ENCODE measurements around the gene DUSP9. TPM values are rescaled to one million over a fixed set of nuclear protein-coding genes. Genes with fewer than 3 reads are reported as not detected.

Gene DUSP9
- polyA plus RNA-seq, 1 donor from 2014 or later = 0.94 TPM

DNA sequence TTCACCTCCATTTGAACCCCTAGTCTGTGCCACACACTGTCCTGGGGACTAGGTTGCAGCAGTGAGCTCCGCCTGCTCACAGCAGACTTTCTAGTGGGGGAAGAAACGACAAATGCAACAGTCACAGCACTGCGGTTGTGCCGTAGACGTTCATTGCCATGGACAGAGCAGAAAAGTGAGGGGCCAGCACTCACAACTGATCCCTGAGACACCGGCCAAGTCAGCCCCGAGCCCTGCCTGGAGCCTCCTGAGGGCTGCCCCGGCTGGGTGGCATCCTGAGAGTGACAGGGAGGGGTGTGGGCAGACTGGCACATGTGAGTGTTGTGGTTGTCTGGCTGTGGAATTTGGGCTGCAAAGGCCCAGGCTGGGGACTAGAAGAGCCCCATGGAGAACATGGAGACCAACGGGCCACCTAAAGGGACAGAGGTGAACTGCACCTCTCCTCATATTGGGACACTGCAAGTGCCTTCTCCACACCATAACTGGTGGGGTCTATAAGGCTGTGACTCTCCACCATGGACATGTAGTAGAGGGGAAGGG is 4.6 kb downstream of the DUSP9 start:
- TF ChIP-seq SMC3 (conservative IDR thresholded peaks at IDR 0.05; ENCODE audit: poor library complexity) (no peak), TAF1 (IDR thresholded peaks at IDR 0.05; ENCODE audit: low read depth) (no peak), MXI1 (conservative IDR thresholded peaks at IDR 0.05; ENCODE audit: poor library complexity, severe bottlenecking) (no peak), RAD21 (conservative IDR thresholded peaks at IDR 0.05) (no peak), EP300 (conservative IDR thresholded peaks at IDR 0.05; ENCODE audit: poor library complexity, severe bottlenecking) (no peak), EZH2 (IDR thresholded peaks at IDR 0.05; ENCODE audit: borderline replicate concordance, insufficient read depth, low read length, poor library complexity, severe bottlenecking) (no peak), POLR2AphosphoS5 (IDR thresholded peaks at IDR 0.05) (no peak)
- TF ChIP-seq, protein P1, sequence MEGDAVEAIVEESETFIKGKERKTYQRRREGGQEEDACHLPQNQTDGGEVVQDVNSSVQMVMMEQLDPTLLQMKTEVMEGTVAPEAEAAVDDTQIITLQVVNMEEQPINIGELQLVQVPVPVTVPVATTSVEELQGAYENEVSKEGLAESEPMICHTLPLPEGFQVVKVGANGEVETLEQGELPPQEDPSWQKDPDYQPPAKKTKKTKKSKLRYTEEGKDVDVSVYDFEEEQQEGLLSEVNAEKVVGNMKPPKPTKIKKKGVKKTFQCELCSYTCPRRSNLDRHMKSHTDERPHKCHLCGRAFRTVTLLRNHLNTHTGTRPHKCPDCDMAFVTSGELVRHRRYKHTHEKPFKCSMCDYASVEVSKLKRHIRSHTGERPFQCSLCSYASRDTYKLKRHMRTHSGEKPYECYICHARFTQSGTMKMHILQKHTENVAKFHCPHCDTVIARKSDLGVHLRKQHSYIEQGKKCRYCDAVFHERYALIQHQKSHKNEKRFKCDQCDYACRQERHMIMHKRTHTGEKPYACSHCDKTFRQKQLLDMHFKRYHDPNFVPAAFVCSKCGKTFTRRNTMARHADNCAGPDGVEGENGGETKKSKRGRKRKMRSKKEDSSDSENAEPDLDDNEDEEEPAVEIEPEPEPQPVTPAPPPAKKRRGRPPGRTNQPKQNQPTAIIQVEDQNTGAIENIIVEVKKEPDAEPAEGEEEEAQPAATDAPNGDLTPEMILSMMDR (IDR thresholded peaks at IDR 0.05; ENCODE audit: poor library complexity, severe bottlenecking) = no peak
- TF ChIP-seq, protein P2, sequence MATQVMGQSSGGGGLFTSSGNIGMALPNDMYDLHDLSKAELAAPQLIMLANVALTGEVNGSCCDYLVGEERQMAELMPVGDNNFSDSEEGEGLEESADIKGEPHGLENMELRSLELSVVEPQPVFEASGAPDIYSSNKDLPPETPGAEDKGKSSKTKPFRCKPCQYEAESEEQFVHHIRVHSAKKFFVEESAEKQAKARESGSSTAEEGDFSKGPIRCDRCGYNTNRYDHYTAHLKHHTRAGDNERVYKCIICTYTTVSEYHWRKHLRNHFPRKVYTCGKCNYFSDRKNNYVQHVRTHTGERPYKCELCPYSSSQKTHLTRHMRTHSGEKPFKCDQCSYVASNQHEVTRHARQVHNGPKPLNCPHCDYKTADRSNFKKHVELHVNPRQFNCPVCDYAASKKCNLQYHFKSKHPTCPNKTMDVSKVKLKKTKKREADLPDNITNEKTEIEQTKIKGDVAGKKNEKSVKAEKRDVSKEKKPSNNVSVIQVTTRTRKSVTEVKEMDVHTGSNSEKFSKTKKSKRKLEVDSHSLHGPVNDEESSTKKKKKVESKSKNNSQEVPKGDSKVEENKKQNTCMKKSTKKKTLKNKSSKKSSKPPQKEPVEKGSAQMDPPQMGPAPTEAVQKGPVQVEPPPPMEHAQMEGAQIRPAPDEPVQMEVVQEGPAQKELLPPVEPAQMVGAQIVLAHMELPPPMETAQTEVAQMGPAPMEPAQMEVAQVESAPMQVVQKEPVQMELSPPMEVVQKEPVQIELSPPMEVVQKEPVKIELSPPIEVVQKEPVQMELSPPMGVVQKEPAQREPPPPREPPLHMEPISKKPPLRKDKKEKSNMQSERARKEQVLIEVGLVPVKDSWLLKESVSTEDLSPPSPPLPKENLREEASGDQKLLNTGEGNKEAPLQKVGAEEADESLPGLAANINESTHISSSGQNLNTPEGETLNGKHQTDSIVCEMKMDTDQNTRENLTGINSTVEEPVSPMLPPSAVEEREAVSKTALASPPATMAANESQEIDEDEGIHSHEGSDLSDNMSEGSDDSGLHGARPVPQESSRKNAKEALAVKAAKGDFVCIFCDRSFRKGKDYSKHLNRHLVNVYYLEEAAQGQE (IDR thresholded peaks at IDR 0.05; ENCODE audit: borderline replicate concordance) = no peak
- Histone ChIP-seq H4K20me1 (ENCODE audit: insufficient read depth) (no peaks in the 10 kb centered on the region), H3K79me2 (replicated peaks; ENCODE audit: insufficient read depth, low read length) (no peaks in the 10 kb centered on the region), H3K4me2 (ENCODE audit: low read length) (no peak overlapping the region), H2AFZ (ENCODE audit: low read depth, low read length) (no peak overlapping the region), H3K4me3 (ENCODE audit: low read length) (no peak overlapping the region), H3K9me2 (ENCODE audit: insufficient read depth, low read length) (no peaks in the 10 kb centered on the region), H3K27me3 (ENCODE audit: insufficient read depth, low read depth, low read length) (peaks cover 20% of the 10 kb centered on the region), H3K36me3 (ENCODE audit: insufficient read depth, low read length) (no peaks in the 10 kb centered on the region), H3F3A (ENCODE audit: insufficient read depth, low read length, poor library complexity, severe bottlenecking) (no peaks in the 10 kb centered on the region), H3K27ac (ENCODE audit: low read length) (no peak overlapping the region), H3K9me3 (ENCODE audit: low read length) (no peaks in the 10 kb centered on the region), H3K9ac (ENCODE audit: low read length) (no peak overlapping the region)

DNA sequence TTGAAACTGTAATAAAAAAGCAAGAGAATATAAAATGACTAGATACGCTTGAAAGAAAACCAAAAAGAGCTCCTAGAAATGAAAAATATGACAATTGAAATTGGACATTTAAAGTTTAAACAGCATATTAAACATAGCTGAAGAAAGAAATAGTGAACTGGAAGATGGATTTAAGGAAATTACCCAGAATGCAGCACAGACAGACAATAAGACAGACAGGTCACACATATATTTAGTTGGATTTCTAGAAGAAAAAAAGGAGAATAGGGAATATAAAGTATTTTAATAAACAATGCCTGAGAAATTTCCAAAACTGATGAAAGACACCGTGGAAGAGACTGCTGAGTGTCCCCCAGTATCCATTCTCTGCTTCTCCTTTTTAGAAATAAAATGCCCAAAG is 6.6 kb downstream of the DUSP9 start:
- no peaks in the 10 kb centered on the region for H3K9me2 ChIP-seq (ENCODE audit: insufficient read depth, low read length)
- no peak for TF ChIP-seq MXI1 (conservative IDR thresholded peaks at IDR 0.05; ENCODE audit: poor library complexity, severe bottlenecking)
- no peak for TF ChIP-seq POLR2AphosphoS5 (IDR thresholded peaks at IDR 0.05)
- TF ChIP-seq EZH2 (IDR thresholded peaks at IDR 0.05; ENCODE audit: borderline replicate concordance, insufficient read depth, low read length, poor library complexity, severe bottlenecking) = no peak
- TF ChIP-seq SMC3 (conservative IDR thresholded peaks at IDR 0.05; ENCODE audit: poor library complexity) = no peak
- TF ChIP-seq EP300 (conservative IDR thresholded peaks at IDR 0.05; ENCODE audit: poor library complexity, severe bottlenecking) = no peak
- TF ChIP-seq TAF1 (IDR thresholded peaks at IDR 0.05; ENCODE audit: low read depth) = no peak
- TF ChIP-seq, protein P2 (IDR thresholded peaks at IDR 0.05; ENCODE audit: borderline replicate concordance) = no peak
- TF ChIP-seq RAD21 (conservative IDR thresholded peaks at IDR 0.05) = no peak
- TF ChIP-seq, protein P1 (IDR thresholded peaks at IDR 0.05; ENCODE audit: poor library complexity, severe bottlenecking) = no peak
- no peak overlapping the region for H2AFZ ChIP-seq (ENCODE audit: low read depth, low read length)
- H4K20me1 ChIP-seq (ENCODE audit: insufficient read depth) = no peaks in the 10 kb centered on the region
- H3K9me3 ChIP-seq (ENCODE audit: low read length) = no peaks in the 10 kb centered on the region
- H3K4me2 ChIP-seq (ENCODE audit: low read length) = no peak overlapping the region
- H3K9ac ChIP-seq (ENCODE audit: low read length) = no peak overlapping the region
- peaks cover 5% of the 10 kb centered on the region for H3K27me3 ChIP-seq (ENCODE audit: insufficient read depth, low read depth, low read length)
- H3K79me2 ChIP-seq (replicated peaks; ENCODE audit: insufficient read depth, low read length) = no peaks in the 10 kb centered on the region
- no peak overlapping the region for H3K4me3 ChIP-seq (ENCODE audit: low read length)
- no peak overlapping the region for H3K27ac ChIP-seq (ENCODE audit: low read length)
- no peaks in the 10 kb centered on the region for H3K36me3 ChIP-seq (ENCODE audit: insufficient read depth, low read length)
- H3F3A ChIP-seq (ENCODE audit: insufficient read depth, low read length, poor library complexity, severe bottlenecking) = no peaks in the 10 kb centered on the region

All from neural cell (in vitro differentiated cells).